MG63 (cell line): Measurements from ENCODE around the gene CDH24. TPM values are rescaled to one million over a fixed set of nuclear protein-coding genes. Genes with fewer than 3 reads are reported as not detected.

Experiments used
- DNase-seq: peaks from one replicate; pipeline ENCODE4 v3.0.0-alpha.2; 2020
- H3K27me3 ChIP-seq: fragments of 250-450 bp; sonication (Bioruptor Pico); 2 replicates; pipeline ENCODE4 v1.5.1; 2020; ENCODE audit warnings: mild to moderate bottlenecking, moderate library complexity
- H3K36me3 ChIP-seq: fragments of 250-450 bp; sonication (Bioruptor Pico); 2 replicates; pipeline ENCODE4 v1.5.1; 2020; ENCODE audit warnings: mild to moderate bottlenecking, moderate library complexity
- H3K4me3 ChIP-seq: fragments of 250-450 bp; sonication (Bioruptor Pico); 2 replicates; pipeline ENCODE4 v1.5.1; 2020; ENCODE audit warnings: mild to moderate bottlenecking, moderate library complexity
- H3K9me3 ChIP-seq: fragments of 250-450 bp; sonication (Bioruptor Pico); 2 replicates; pipeline ENCODE4 v1.5.1; 2020; ENCODE audit warnings: mild to moderate bottlenecking, moderate library complexity
- total RNA-seq: library from RNA; depleted of rRNA; stranded (reverse); fragments of >200 nt; shearing (Covaris generic); gene quantifications from 2 replicates; pipeline ENCODE4 v1.2.3, GENCODE V29; 2014; ENCODE audit warnings: low replicate concordance

The CDH24 gene
- total RNA-seq, 1 experiment from 2014 or later = 1.9 TPM

DNA sequence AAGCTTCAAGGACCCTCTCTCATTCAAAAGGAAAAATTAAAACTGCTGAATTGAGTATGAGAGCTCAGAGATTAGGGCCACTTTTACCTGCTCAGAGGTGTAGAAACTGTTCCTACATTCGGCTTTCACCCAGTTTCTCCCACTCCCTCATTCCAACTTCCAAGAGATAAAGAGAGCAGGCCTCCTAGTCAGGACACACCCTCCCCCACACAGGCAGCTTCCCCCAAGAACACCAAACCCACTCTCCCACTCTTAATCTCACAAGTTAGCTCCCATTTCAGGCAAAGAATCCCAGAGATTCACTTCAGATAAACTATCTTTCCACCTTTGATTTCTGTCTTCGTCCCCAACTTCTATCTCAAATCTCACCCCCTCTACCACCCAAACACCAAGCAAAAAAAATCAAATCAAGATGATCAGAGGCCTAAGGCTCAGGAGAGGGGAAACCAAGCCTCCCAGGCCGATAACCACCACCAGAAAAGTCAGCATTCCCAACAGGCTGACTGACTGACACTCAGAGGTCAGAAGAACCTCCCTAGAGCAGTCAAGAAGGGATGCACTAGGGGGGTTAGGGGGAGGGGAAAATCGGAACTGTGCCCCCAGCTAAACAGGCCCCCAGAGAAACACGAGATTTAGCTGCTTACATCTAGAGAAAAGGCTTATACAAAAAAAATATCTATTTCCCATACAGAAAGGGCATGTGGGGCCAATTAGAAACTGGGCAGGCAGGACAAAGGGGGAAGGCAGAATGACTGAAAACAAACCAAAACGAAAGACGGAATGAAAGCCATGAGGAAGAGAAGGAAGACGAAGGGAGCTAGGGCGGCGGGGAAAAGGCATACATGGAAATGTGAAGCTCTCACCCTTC is 13.2 kb upstream of the CDH24 start:
- Histone ChIP-seq H3K27me3 (no peaks in the 10 kb centered on the region), H3K9me3 (no peaks in the 10 kb centered on the region), H3K36me3 (peaks cover 40% of the 10 kb centered on the region), H3K4me3 (peak overlapping the region; percentile 80)
- no peak for DNase-seq

- no peak overlapping the region for H3K4me3 ChIP-seq
Measured at GRCh38 chr14:23069413-23069806, 12.1 kb upstream of the CDH24 start.

GRCh38 chr14:23068789-23069412 is 11.6 kb upstream of the CDH24 start:
- Histone ChIP-seq H3K4me3 (no peak overlapping the region), H3K9me3 (no peaks in the 10 kb centered on the region), H3K36me3 (peaks cover 40% of the 10 kb centered on the region), H3K27me3 (no peaks in the 10 kb centered on the region)
- peak; percentile 60 for DNase-seq

More at GRCh38 chr14:23069413-23069806, 12.1 kb upstream of the CDH24 start:
- peaks cover 35% of the 10 kb centered on the region for H3K36me3 ChIP-seq
- no peak for DNase-seq
- H3K27me3 ChIP-seq = no peaks in the 10 kb centered on the region
- H3K9me3 ChIP-seq = no peaks in the 10 kb centered on the region

DNA sequence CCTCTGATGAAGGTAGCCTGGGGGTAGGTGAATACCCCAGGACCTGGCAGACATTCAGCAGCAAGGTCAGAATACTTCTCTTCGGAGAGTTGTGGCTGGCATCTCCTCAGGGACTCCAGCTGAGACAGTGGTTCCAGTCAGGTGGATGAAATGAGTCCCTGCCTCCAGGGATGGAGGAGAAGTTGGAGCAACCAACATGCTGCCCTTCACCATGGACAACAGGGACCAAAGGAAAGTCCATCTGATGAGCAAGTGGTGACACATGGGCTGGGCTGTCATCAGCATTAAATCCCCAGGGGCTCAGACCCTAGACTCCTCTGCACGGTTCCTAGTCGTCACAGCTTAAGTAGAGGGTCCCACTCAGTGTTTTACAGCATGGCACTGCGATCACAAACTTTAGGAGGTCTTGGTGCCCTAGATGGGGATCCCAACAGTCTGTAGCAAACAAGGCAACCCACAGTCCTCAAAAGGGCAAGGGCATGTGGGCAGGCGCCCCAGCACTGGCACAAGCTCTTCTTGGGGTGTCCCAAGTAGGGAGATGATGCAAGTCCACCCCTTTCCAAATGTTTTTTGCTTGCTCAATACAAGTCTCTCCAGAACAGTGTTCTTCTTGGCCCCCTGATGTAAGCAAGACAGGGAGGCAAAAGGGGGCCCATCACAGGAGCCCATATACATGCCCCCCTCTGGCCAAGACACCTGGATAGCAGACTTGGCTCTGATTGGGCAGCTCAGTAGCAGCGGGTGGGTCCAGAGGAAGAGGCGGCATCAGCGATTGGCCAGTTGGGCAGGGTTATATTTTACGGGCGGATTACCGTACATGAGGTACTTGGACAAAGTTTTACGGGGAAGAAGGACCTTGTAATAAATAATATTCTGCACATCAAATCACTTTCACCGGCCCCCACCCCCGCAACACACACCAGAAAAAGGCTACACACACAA is 10.8 kb upstream of the CDH24 start:
- H3K27me3 ChIP-seq = no peaks in the 10 kb centered on the region
- peaks cover 47% of the 10 kb centered on the region for H3K36me3 ChIP-seq
- H3K9me3 ChIP-seq = no peaks in the 10 kb centered on the region
- DNase-seq = no peak
- H3K4me3 ChIP-seq = no peak overlapping the region

DNA sequence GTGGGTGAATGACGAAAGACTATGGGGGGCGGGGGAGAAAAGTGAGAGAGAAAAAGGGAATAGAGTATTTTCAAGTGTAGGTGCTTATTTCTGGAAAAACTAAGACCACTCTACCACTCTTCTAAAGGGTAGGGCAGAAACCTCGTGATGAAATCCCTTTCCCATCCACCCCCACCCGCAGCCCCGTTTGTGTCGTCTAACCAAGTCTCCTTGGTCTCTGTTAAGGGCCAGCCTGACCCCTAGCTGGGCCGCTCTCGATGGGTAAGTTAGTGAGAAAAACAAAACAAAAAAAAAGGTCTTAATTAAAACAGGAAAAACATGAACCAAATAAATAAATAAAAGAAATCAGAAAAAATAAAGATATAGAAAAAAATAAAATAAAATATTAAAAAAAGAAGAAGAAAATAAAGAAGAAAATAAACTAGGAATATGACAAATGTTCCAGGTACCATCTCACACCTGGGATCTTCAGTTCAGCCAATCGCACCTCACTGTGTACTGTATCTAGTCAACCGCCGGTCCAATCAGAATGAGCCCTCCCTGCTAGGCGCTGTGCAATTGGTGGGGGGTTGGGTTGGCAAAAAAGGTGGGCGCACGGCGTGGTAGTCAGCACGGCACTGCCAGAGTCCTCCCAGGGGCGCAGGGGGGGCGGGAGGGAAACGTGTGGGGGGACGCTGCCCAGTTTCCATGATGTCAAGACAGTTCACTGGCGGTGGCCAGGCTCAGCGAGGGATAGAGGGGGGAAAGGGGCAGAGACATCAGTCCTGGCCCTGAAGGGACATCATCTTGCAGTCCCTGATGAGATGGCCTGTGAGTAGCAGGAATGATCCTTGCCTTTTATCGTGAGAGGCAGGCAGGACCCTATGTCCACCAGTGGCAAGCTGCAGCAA is 9.8 kb upstream of the CDH24 start:
- no peak for DNase-seq
- H3K9me3 ChIP-seq = no peaks in the 10 kb centered on the region
- H3K4me3 ChIP-seq = no peak overlapping the region
- H3K27me3 ChIP-seq = no peaks in the 10 kb centered on the region
- H3K36me3 ChIP-seq = peaks cover 54% of the 10 kb centered on the region

DNA sequence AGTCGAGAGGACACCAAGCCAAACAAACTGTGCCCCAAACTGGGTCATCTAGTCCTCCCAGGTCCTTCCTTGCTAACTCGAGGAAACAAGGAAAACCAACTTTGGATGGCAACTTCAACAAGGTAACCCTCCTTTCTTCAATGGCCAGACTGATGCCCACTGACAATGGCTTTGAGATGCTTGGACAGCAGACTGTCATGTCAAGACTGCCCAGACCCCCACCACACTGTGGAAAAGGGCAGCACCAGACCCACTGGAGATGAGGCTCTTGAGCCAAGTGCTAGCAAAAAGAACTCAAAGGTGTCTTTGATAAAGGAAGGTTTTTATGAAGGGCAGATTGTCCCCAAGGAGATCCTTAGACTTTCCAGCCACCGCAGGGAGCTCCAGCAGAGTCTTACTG is 9.0 kb upstream of the CDH24 start:
- Histone ChIP-seq H3K9me3 (no peaks in the 10 kb centered on the region), H3K27me3 (no peaks in the 10 kb centered on the region), H3K4me3 (no peak overlapping the region), H3K36me3 (peaks cover 60% of the 10 kb centered on the region)
- DNase-seq = no peak

DNA sequence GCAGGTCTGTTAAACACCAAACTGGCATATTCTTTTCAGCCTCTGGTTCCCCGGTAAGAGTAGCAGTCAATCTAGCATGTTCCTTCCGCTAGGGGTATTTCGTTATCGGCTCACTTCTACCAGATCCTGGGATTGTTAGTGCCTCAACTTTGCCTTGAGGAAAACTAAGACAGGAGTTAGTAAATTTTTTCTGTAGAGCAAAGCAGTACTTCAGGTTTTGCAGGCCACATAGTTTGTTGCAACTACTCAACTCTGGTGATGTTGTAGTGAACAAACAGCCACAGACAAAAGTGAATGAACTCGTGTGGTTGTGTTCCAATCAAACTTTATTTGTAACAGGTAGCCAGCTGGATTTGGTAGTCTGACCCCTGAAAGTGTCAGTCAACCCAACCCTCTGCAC is 6.3 kb upstream of the CDH24 start:
- Histone ChIP-seq H3K4me3 (no peak overlapping the region), H3K36me3 (peaks cover 67% of the 10 kb centered on the region), H3K27me3 (no peaks in the 10 kb centered on the region), H3K9me3 (no peaks in the 10 kb centered on the region)
- DNase-seq = no peak

GRCh38 chr14:23062002-23062401 is 4.7 kb upstream of the CDH24 start:
- no peak overlapping the region for H3K4me3 ChIP-seq
- peak; percentile 86 for DNase-seq
- no peaks in the 10 kb centered on the region for H3K27me3 ChIP-seq
- peaks cover 56% of the 10 kb centered on the region for H3K36me3 ChIP-seq
- no peaks in the 10 kb centered on the region for H3K9me3 ChIP-seq

DNA sequence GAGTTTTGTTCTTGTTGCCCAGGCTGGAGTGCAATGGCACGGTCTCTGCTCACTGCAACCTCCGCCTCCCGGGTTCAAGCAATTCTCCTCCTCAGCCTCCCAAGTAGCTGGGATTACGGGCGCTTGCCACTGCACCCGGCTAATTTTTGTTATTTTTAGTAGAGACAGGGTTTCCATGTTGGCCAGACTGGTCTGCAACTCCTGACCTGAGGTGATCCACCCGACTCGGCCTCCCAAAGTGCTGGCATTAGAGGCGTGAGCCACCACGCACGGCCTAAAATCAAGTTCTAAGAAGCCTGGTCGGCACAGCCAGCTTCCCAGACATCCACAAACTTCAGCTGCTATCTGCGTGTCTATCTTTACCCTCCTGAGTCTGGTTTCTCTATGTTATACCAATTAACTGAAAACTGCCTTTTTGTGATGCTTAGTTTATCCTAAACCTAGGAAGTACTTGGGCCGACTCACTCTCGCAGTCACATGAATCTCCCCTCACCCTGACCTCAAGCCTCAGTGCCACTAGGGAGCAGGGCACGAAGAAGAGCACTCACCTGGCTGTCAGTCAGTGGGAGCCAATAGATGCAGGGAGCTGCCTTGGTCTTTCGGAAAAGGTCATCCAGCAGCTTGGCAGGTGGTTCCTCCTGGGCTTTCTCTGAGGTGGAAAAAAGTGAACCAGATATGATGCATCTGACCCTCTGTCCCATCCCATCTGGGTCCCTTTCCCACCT is 3.4 kb upstream of the CDH24 start:
- no peaks in the 10 kb centered on the region for H3K9me3 ChIP-seq
- peaks cover 45% of the 10 kb centered on the region for H3K36me3 ChIP-seq

DNA sequence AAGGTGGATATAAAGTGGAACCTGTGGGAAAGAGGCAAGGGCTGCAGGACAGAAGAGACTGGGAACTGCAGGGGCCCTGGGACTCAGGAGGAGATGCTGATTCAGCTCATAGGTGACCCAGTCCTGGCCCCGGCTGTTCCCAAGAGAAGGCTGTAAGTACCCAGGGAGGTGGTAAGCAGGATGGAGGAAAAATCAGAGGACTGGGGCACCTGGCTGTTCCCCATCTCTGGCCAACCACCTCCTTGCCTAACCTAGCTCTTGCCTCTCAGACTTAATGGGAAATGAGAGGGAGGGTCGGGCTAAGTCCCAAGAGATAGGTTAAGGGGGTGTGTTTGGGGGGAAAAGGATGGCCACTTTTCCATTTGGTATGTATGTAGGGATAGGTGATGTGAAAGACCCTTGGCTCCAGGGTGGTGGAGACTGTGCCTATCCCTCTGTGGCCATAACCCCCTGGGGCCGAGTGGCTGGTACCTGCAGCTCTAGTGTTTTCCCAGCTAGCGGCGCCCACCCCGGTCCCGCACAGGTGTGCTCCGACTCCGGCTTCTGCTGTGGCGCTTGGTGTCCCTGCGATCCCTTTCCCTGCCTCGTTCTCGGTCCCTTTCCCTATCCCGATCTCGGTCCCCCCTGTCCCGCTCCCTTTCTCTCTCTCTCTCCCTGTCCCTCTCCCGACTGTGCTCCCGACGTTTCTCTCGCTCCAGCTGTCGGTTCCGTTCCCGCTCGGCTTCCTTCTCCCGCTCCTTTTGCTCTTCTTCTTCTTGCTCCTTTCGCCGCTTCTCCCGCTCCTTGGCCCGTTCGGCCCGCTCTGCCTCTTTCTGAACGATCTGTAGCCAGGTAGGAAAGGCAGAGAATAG is 1.6 kb upstream of the CDH24 start:
- no peak overlapping the region for H3K4me3 ChIP-seq
- H3K9me3 ChIP-seq = no peaks in the 10 kb centered on the region
- no peak for DNase-seq
- H3K36me3 ChIP-seq = peaks cover 36% of the 10 kb centered on the region
- H3K27me3 ChIP-seq = no peaks in the 10 kb centered on the region

More for the DNA sequence above, 3.4 kb upstream of the CDH24 start:
- Histone ChIP-seq H3K27me3 (no peaks in the 10 kb centered on the region), H3K4me3 (no peak overlapping the region)
- no peak for DNase-seq

- DNase-seq = peak; percentile 77
- Histone ChIP-seq H3K36me3 (peaks cover 30% of the 10 kb centered on the region), H3K4me3 (peak overlapping the region; percentile 52), H3K9me3 (no peaks in the 10 kb centered on the region), H3K27me3 (no peaks in the 10 kb centered on the region)
Measured at GRCh38 chr14:23057757-23058653, 685 bp upstream of the CDH24 start.

DNA sequence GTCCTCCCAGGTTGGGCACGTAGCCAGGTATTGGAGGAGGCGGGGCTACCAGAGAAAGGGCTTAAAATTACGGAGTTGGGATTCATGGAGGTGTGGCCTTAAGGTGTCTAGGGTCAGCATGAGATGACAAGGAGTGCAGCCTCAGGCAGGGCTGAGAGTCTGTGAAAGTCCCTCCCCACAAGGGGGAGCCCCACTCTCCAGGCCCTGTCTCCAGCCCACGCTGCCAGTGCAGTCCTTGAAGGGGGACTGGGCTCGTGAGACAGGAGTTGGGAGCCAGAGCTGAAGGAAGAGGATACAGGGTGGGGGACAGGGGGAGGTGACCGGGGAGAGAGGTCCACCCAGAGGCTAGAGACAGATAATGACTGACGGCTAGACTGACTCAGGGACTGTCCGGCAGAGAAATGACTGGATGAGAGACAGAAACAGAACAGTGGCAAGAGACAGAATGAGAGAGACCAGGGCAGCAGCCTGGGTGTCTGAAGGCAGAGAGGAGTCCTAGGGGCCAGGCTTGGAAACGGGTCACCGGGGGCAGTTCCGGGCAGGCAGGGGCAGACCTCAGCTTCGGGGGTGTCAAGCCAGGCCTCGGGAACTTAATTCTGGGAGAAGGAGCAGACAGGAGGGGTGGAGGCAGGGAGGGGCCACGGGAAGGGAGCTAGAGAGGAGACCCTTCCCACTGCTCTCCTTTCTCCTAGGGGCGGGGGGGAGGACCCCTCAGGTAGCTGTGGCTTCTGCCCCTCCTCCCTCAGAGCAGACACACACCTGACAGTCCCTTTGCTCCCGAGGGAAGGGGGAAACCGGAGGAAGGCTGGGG is 970 bp downstream of the CDH24 start:
- H3K36me3 ChIP-seq = peaks cover 14% of the 10 kb centered on the region
- H3K4me3 ChIP-seq = peak overlapping the region; percentile 40
- peak; percentile 50 for DNase-seq
- no peaks in the 10 kb centered on the region for H3K9me3 ChIP-seq
- H3K27me3 ChIP-seq = no peaks in the 10 kb centered on the region

GRCh38 chr14:23055621-23056144 is 1.6 kb downstream of the CDH24 start:
- H3K36me3 ChIP-seq = peaks cover 9% of the 10 kb centered on the region
- no peaks in the 10 kb centered on the region for H3K27me3 ChIP-seq
- no peaks in the 10 kb centered on the region for H3K9me3 ChIP-seq
- H3K4me3 ChIP-seq = no peak overlapping the region
- DNase-seq = no peak
